ENCODE measurements around the gene CPSF3. TPM values are rescaled to one million over a fixed set of nuclear protein-coding genes. Genes with fewer than 3 reads are reported as not detected.
A peak's percentile ranks its signal among the peaks of the same experiment; 100 is the strongest.

CPSF3 gene
- total and polyA plus RNA-seq, 9 of the 15 experiments (the other 6 are each of a cell fraction or from before 2014, with no cell fraction given), result 54.2 to 151 (median 94.5) TPM

DNA sequence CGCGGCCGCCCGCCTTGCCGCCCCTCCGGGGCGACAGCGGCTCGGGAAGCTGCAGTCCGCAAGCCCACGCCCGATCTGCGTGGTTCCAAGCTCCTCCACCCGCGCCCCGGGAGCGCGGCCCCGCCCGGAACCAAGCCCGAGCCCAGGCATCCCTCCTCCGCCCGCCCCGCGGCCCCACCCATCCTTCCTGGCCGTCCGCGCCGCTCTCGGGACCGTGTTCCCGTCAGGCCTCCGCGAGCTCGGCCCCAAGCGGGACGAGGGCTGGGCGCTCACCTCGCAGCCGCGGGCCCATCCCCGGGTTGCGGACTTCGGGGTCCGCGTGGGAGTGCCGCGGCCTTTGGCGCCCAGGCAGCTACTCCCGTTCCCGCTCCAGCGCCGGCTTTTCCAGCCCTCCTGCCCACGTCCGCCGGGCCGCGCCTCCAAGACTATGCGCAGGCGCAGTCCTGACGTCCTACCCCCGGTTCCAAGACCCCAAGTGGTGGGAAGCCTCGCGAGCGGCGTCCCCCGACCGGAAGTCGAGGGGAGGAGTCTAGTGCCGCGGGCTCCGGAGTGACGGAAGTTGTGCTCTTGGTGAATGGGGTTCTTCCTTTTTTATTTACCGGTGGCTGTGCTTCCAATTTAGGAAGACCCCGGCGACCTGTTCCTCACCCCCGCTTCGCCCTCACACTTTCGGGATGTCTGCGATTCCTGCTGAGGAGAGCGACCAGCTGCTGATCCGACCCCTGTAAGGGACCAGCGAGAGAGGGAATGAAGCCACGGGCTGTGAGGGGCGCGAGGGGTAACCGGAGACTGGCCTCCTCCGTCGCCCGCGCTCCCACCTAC is at the start of gene CPSF3, which contains the start of gene ITGB1BP1 (continued):
- no peak for TF ChIP-seq ZC3H8 (IDR thresholded peaks at IDR 0.05)
- TF ChIP-seq, protein P1, sequence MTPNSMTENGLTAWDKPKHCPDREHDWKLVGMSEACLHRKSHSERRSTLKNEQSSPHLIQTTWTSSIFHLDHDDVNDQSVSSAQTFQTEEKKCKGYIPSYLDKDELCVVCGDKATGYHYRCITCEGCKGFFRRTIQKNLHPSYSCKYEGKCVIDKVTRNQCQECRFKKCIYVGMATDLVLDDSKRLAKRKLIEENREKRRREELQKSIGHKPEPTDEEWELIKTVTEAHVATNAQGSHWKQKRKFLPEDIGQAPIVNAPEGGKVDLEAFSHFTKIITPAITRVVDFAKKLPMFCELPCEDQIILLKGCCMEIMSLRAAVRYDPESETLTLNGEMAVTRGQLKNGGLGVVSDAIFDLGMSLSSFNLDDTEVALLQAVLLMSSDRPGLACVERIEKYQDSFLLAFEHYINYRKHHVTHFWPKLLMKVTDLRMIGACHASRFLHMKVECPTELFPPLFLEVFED (CRISPR knock-in tag; conservative IDR thresholded peaks at IDR 0.05), result no peak
- peak; percentile 93 to 94 for TF ChIP-seq NRF1 (conservative IDR thresholded peaks at IDR 0.05 in 1 of 2, IDR thresholded peaks at IDR 0.05 in 1 of 2)
- TF ChIP-seq NEUROD1 (IDR thresholded peaks at IDR 0.05; ENCODE audit: borderline replicate concordance, low read depth, low read length, partially characterized antibody), result peak; percentile 98
- TF ChIP-seq ZNF583 (CRISPR knock-in tag; IDR thresholded peaks at IDR 0.05), result no peak
- no peak; the same call in 1 of the 2 replicates for TF ChIP-seq ARID1B (IDR thresholded peaks at IDR 0.05)
- peak; percentile 66 for TF ChIP-seq POLR2B (IDR thresholded peaks at IDR 0.05; ENCODE audit: low read depth, partially characterized antibody)
- TF ChIP-seq, protein P2, sequence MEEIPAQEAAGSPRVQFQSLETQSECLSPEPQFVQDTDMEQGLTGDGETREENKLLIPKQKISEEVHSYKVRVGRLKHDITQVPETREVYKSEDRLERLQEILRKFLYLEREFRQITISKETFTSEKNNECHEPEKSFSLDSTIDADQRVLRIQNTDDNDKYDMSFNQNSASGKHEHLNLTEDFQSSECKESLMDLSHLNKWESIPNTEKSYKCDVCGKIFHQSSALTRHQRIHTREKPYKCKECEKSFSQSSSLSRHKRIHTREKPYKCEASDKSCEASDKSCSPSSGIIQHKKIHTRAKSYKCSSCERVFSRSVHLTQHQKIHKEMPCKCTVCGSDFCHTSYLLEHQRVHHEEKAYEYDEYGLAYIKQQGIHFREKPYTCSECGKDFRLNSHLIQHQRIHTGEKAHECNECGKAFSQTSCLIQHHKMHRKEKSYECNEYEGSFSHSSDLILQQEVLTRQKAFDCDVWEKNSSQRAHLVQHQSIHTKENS (CRISPR knock-in tag; IDR thresholded peaks at IDR 0.05), result no peak
- no peak for TF ChIP-seq ZNF175 (CRISPR knock-in tag; IDR thresholded peaks at IDR 0.05; ENCODE audit: low read depth)
- no peak for TF ChIP-seq ZFPM2 (CRISPR knock-in tag; IDR thresholded peaks at IDR 0.05)
- TF ChIP-seq ETV6 (IDR thresholded peaks at IDR 0.05; ENCODE audit: borderline replicate concordance in 1 of 2, low read depth in 2 of 2, low read length in 1 of 2), result no peak
- TF ChIP-seq ETV6 (CRISPR knock-in tag; IDR thresholded peaks at IDR 0.05; ENCODE audit: borderline replicate concordance), result peak; percentile 61; the same call in 1 of the 2 replicates
- peak; percentile 56; the same call in 1 of the 2 replicates for TF ChIP-seq NFRKB (IDR thresholded peaks at IDR 0.05; ENCODE audit: low read depth)
- peak; percentile 59; the same call in 1 of the 2 replicates for TF ChIP-seq RNF2 (IDR thresholded peaks at IDR 0.05)
- TF ChIP-seq JUND (IDR thresholded peaks at IDR 0.05; ENCODE audit: borderline replicate concordance, low read depth, low read length), result peak; percentile 32; the same call in 1 of the 2 replicates
- TF ChIP-seq JUND (tag; IDR thresholded peaks at IDR 0.05; ENCODE audit: borderline replicate concordance, low read depth, low read length), result no peak
- TF ChIP-seq, protein P3, sequence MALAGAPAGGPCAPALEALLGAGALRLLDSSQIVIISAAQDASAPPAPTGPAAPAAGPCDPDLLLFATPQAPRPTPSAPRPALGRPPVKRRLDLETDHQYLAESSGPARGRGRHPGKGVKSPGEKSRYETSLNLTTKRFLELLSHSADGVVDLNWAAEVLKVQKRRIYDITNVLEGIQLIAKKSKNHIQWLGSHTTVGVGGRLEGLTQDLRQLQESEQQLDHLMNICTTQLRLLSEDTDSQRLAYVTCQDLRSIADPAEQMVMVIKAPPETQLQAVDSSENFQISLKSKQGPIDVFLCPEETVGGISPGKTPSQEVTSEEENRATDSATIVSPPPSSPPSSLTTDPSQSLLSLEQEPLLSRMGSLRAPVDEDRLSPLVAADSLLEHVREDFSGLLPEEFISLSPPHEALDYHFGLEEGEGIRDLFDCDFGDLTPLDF (CRISPR knock-in tag; IDR thresholded peaks at IDR 0.05), result peak; percentile 98
- TF ChIP-seq, protein P4, sequence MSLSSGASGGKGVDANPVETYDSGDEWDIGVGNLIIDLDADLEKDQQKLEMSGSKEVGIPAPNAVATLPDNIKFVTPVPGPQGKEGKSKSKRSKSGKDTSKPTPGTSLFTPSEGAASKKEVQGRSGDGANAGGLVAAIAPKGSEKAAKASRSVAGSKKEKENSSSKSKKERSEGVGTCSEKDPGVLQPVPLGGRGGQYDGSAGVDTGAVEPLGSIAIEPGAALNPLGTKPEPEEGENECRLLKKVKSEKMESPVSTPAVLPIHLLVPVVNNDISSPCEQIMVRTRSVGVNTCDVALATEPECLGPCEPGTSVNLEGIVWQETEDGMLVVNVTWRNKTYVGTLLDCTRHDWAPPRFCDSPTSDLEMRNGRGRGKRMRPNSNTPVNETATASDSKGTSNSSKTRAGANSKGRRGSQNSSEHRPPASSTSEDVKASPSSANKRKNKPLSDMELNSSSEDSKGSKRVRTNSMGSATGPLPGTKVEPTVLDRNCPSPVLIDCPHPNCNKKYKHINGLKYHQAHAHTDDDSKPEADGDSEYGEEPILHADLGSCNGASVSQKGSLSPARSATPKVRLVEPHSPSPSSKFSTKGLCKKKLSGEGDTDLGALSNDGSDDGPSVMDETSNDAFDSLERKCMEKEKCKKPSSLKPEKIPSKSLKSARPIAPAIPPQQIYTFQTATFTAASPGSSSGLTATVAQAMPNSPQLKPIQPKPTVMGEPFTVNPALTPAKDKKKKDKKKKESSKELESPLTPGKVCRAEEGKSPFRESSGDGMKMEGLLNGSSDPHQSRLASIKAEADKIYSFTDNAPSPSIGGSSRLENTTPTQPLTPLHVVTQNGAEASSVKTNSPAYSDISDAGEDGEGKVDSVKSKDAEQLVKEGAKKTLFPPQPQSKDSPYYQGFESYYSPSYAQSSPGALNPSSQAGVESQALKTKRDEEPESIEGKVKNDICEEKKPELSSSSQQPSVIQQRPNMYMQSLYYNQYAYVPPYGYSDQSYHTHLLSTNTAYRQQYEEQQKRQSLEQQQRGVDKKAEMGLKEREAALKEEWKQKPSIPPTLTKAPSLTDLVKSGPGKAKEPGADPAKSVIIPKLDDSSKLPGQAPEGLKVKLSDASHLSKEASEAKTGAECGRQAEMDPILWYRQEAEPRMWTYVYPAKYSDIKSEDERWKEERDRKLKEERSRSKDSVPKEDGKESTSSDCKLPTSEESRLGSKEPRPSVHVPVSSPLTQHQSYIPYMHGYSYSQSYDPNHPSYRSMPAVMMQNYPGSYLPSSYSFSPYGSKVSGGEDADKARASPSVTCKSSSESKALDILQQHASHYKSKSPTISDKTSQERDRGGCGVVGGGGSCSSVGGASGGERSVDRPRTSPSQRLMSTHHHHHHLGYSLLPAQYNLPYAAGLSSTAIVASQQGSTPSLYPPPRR (CRISPR knock-in tag; IDR thresholded peaks at IDR 0.05; ENCODE audit: borderline replicate concordance), result no peak
- TF ChIP-seq SETDB1 (IDR thresholded peaks at IDR 0.05; ENCODE audit: low read length), result no peak
- no peak for TF ChIP-seq ZNF174 (CRISPR knock-in tag; IDR thresholded peaks at IDR 0.05)
